NB4 (cell line): ENCODE data around the gene LPAR2.

Experiments
- CTCF ChIP-seq: IDR thresholded peaks from one replicate; pipeline ENCODE4 v1.5.1; 2012; ENCODE audit warnings: low read depth, low read length
- POLR2A ChIP-seq: IDR thresholded peaks from 2 replicates; pipeline ENCODE4 v1.6.1; 2011; ENCODE audit warnings: mild to moderate bottlenecking; ENCODE audit not compliant: insufficient read length; ENCODE audit errors: extremely low read depth

- TF ChIP-seq CTCF (no peak), POLR2A (no peak)
Measured at GRCh38 chr19:19602713-19603324, 25.2 kb downstream of the LPAR2 start.
